ENCODE measurements around the gene CRKL.
"Not testable (repeated sequence)": the region's sequence is repeated elsewhere in the genome, so short reads cannot be mapped to it uniquely, and the experiment has no call there.

CRKL gene

DNA sequence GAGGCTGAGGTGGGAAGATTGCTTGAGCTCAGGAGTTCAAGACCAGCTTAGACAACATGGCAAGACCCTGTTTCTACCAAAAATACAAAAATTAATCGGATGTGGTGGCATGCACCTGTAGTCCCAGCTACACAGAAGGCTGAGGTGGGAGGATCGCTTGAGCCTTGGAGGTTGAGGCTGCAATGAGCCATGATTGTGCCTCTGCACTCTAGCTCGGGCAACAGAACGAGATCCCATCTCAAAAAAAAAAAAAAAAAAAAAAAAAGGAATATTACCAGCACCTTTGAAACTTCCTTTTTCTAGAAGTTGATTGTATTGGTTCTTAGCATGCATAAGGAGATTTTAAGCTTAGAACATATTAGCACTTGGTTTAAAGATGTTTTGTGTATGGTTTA, 11.4 kb downstream of the CRKL start:
- intact Hi-C loops (cut with DNase I), result no loop called here

GRCh38 chr22:20930004-20930403, 12.8 kb downstream of the CRKL start:
- intact Hi-C loops (cut with DNase I), result no loop called here
- no peak for DNase-seq

More for the DNA sequence above, 11.4 kb downstream of the CRKL start:
- no peak for DNase-seq

DNA sequence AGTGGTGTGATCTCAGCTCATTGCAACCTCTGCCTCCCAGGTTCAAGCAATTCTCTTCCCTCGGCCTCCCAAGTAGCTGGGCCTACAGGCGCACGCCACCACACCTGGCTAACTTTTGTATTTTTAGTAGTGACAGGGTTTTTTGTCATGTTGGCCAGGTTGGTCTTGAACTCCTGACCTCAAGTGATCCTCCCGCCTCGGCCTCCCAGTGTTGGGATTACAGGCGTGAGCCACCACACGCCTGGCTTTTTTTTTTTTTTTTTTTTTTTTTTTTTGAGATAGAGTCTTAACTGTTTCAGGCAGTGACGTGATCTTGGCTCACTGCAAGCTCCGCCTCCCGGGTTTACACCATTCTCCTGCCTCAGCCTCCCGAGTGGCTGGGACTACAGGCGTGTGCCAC, 13.2 kb downstream of the CRKL start:
- intact Hi-C loops (cut with DNase I); DNase-seq: not testable (repeated sequence)

DNA sequence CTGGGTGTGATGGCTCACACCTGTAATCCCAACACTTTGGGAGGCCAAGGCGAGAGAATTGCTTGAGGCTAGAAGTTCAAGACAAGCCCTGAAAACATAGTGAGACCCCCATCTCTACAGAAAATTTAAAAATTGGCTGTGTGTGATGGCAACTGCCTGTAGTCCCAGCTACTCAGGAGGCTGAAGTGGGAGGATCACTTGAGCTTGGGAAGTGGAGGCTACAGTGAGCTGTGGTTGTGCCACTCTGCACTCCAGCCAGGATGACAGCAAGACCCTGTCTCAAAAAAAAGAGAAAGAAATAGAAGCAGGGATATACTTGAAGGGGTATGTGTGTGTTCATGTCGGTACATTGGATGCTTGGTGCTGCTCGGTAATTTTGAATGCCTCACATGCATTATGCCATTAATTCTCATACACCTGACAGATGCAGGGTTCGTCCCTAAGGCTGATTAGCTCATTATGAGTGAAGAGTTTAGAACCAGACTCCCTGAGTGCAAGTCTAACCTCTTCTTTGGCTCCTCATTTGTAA, 14.0 kb downstream of the CRKL start:
- DNase-seq, result no peak
- intact Hi-C loops (cut with DNase I), result no loop called here

GRCh38 chr22:20933910-20934309, 16.7 kb downstream of the CRKL start:
- intact Hi-C loops (cut with DNase I), result no loop called here
- no peak for DNase-seq

DNA sequence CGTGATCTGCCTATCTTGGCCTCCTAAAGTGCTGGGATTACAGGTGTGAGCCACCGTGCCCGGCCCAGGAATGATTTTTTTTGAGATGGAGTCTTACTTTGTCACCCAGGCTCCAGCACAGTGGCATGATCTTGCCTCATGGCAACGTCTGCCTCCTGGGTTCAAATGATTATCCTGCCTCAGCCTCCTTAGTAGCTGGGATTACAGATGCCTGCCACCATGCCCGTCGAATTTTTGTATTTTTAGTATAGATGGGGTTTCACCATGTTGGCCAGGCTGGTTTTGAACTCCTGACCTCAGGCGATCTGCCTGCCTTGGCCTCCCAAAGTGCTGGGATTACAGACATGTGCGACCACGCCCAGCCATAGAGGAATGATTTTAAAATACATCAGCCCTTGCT, 17.8 kb downstream of the CRKL start:
- DNase-seq; intact Hi-C loops (cut with DNase I): not testable (repeated sequence)

- DNase-seq; intact Hi-C loops (cut with DNase I): not testable (repeated sequence)
Measured at GRCh38 chr22:20935780-20936539, 18.8 kb downstream of the CRKL start.

- DNase-seq, result no peak
- intact Hi-C loops (cut with DNase I), result no loop called here
Measured at GRCh38 chr22:20937031-20937793, 20.0 kb downstream of the CRKL start.

DNA sequence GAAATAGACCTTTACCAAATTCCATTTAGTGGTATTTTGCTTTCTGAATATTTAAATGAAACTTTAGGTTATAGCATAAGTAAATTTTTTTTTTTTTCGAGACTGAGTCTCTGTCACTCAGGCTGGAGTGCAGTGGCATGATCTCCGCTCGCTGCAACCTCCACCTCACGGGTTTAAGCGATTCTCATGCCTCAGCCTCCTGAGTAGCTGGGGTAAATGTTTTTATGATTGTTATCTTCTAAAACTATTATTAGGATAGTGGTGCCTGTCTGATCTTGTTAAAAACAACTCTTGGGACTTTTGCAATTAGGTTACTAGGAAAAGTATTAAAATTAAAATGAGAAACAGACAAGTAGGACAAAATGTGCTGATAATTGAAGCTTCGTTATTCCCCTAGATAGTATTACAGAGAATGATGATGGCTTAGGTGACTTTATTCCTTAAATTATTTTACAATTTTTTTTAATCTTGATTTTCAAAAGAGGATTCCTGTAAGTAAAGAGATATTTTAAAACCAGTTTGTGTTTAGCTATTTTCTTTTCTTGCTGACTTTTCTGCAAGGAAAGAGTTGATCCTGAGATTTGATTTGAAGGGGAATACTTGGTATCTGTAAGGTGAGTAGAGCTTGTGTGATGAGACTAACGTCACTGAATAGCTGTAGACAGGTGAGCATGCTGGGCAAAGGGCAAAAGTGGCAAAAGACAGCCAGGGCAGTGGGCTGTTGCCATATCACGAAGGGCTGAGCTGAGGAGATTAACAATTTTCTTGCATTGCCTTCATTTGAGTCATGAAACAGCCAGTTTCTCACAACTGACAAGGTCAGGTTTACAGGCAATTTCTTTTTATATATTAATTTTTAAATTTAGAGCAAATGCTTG, 20.8 kb downstream of the CRKL start:
- intact Hi-C loops (cut with DNase I), result no loop called here
- DNase-seq, result no peak

- intact Hi-C loops (cut with DNase I); DNase-seq: not testable (repeated sequence)
Measured at GRCh38 chr22:20939457-20940185, 22.4 kb downstream of the CRKL start.

GRCh38 chr22:20940186-20940651, 23.0 kb downstream of the CRKL start:
- DNase-seq, result no peak
- intact Hi-C loops (cut with DNase I), result no loop called here

DNA sequence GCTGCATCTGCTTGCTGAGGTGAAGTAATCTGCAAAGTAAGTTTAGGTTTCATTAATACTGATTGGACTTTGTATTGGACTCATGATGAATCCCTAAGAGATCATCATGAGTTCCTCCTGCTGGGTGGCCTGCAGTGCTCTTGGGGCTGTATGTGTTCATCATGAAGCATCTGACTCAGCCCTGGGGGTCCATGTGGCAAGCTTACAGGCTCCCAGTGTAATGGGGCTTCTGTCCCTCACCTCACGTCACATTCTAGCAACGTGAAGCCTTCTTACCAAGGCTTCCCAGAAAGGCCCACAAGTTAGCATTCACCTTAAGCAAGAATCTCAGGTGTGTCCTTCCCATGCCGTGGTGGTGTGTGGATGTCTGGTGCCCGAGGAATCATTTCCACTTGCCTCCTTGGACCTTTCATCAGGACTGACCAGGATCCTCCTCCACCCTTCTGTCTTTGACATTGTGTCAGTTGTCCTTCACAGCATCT, 23.7 kb downstream of the CRKL start:
- intact Hi-C loops (cut with DNase I), result no loop called here
- DNase-seq, result no peak

- intact Hi-C loops (cut with DNase I); DNase-seq: not testable (repeated sequence)
Measured at GRCh38 chr22:20942203-20942902, 25.1 kb downstream of the CRKL start.

GRCh38 chr22:20943104-20943933, 26.1 kb downstream of the CRKL start:
- DNase-seq, result no peak
- intact Hi-C loops (cut with DNase I), result no loop called here

DNA sequence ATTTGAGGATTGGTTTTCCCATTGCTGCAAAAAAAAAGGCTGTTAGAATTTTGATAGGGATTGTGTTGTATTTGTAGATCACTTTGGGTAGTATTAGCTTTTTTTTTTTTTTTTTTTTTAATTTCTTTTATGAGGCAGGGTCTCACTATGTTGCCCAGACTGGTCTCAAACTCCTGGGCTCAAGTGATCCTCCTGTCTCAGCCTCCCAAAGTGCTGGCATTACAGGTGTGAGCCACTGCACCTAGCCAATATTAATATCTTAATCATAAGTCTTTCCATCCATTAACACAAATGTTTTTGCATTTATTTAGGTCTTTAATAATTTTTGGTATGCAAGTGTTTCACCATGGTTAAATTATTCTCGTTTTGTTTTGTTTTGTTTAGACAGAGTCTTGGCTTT, 26.8 kb downstream of the CRKL start:
- no peak for DNase-seq
- intact Hi-C loops (cut with DNase I), result no loop called here

- no peak for DNase-seq
- intact Hi-C loops (cut with DNase I), result no loop called here
Measured at GRCh38 chr22:20945578-20945934, 28.3 kb downstream of the CRKL start.

Data from head of caudate nucleus (tissue), 42 donors.